Measurements from ENCODE around the gene PRTFDC1.

PRTFDC1 gene

GRCh38 chr10:24813856-24814255, 138.6 kb downstream of the PRTFDC1 start:
- DNase-seq (ENCODE audit: low read depth in 1 of 2, low spot score in 1 of 2): no peak
- H3K27ac ChIP-seq (replicated peaks): no peak overlapping the region
- TF ChIP-seq REST (IDR thresholded peaks at IDR 0.05; ENCODE audit: insufficient replicate concordance, low read depth) (no peak), POLR2AphosphoS5 (IDR thresholded peaks at IDR 0.05; ENCODE audit: low read depth) (no peak), SPI1 (IDR thresholded peaks at IDR 0.05; ENCODE audit: borderline replicate concordance, low read depth) (no peak), GABPA (IDR thresholded peaks at IDR 0.05; ENCODE audit: low read depth) (no peak), CTCF (IDR thresholded peaks at IDR 0.05; ENCODE audit: insufficient read depth, low read length) (no peak)
- H3K4me3 ChIP-seq (replicated peaks; ENCODE audit: insufficient read depth, low read length): no peak overlapping the region
- no peaks in the 10 kb centered on the region for H3K27me3 ChIP-seq (ENCODE audit: insufficient read depth, poor library complexity, severe bottlenecking)

DNA sequence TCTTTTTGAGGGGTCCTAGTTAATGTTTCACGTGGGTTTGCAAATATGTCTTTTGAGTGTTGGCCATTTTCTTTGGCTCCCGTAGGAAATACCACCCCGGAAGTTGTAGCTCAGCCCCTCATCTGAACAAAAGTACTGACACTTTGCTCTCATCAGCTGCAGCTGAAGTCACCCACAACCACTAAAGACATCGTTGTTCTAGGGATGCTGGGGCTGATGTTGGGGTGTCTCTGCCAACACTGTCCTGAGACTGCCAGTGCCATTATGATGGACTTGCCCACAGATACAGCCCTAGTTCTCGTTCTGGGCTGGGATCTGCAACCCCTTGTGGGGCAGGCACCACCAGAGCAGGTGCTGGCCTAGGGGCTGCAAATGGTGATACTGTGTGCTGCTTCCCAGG, 146.1 kb downstream of the PRTFDC1 start:
- Histone ChIP-seq H3K27me3 (ENCODE audit: insufficient read depth, poor library complexity, severe bottlenecking) (no peaks in the 10 kb centered on the region), H3K4me3 (replicated peaks; ENCODE audit: insufficient read depth, low read length) (no peak overlapping the region), H3K27ac (replicated peaks) (no peak overlapping the region)
- no peak for DNase-seq (ENCODE audit: low read depth in 1 of 2, low spot score in 1 of 2)
- no peak for TF ChIP-seq REST (IDR thresholded peaks at IDR 0.05; ENCODE audit: insufficient replicate concordance, low read depth)
- no peak for TF ChIP-seq POLR2AphosphoS5 (IDR thresholded peaks at IDR 0.05; ENCODE audit: low read depth)
- no peak for TF ChIP-seq SPI1 (IDR thresholded peaks at IDR 0.05; ENCODE audit: borderline replicate concordance, low read depth)
- no peak for TF ChIP-seq GABPA (IDR thresholded peaks at IDR 0.05; ENCODE audit: low read depth)
- no peak for TF ChIP-seq CTCF (IDR thresholded peaks at IDR 0.05; ENCODE audit: insufficient read depth, low read length)

- TF ChIP-seq SPI1 (IDR thresholded peaks at IDR 0.05; ENCODE audit: borderline replicate concordance, low read depth) (no peak), REST (IDR thresholded peaks at IDR 0.05; ENCODE audit: insufficient replicate concordance, low read depth) (no peak), CTCF (IDR thresholded peaks at IDR 0.05; ENCODE audit: insufficient read depth, low read length) (no peak), GABPA (IDR thresholded peaks at IDR 0.05; ENCODE audit: low read depth) (no peak), POLR2AphosphoS5 (IDR thresholded peaks at IDR 0.05; ENCODE audit: low read depth) (no peak)
- H3K27ac ChIP-seq (replicated peaks): no peak overlapping the region
- H3K4me3 ChIP-seq (replicated peaks; ENCODE audit: insufficient read depth, low read length): no peak overlapping the region
- H3K27me3 ChIP-seq (ENCODE audit: insufficient read depth, poor library complexity, severe bottlenecking): no peaks in the 10 kb centered on the region
- no peak for DNase-seq (ENCODE audit: low read depth in 1 of 2, low spot score in 1 of 2)
Measured at GRCh38 chr10:24804956-24805355, 147.4 kb downstream of the PRTFDC1 start.
